HG03159 (cell line): ENCODE measurements around the gene SLC3A2.
"Not testable (repeated sequence)": the region's sequence is repeated elsewhere in the genome, so short reads cannot be mapped to it uniquely, and the experiment has no call there.

ENCODE experiments used
- ATAC-seq: cut with Tn5 transposase; IDR thresholded peaks from one replicate; pipeline ENCODE4 v1.9.1; 2021; ENCODE audit warnings: mild to moderate bottlenecking, moderate library complexity; ENCODE audit not compliant: unreplicated experiment

The SLC3A2 gene

DNA sequence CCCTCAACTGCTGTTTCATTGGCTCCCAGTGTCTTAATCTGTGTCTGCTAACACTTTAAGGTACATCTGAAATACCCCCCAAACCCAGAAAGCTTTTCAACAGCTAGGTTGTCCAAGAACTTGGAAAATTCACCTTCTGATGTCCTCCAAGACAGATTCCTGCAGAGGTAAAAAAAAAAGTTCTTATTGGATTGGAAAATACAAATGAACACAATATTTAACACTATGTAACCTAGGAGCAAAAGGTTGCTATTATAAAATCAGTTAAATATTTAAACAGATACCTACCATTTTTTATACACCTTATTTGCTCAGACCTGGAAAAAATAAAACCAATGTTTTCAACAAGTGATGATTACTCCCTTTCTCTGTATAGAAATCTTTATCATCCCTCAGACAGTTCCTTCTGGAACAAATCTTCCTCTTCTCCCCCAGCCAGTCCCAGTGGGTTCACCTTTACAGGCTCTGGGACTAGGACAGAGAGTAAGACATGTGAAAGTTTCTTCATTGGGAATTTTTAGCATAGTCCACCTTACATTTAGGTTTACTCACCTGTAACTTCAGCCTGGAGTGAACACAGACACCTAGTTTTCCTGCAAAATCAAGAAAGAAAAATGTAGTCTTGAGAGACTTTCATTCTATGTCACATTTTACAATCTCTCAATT, 28.0 kb upstream of the SLC3A2 start:
- ATAC-seq: no peak

DNA sequence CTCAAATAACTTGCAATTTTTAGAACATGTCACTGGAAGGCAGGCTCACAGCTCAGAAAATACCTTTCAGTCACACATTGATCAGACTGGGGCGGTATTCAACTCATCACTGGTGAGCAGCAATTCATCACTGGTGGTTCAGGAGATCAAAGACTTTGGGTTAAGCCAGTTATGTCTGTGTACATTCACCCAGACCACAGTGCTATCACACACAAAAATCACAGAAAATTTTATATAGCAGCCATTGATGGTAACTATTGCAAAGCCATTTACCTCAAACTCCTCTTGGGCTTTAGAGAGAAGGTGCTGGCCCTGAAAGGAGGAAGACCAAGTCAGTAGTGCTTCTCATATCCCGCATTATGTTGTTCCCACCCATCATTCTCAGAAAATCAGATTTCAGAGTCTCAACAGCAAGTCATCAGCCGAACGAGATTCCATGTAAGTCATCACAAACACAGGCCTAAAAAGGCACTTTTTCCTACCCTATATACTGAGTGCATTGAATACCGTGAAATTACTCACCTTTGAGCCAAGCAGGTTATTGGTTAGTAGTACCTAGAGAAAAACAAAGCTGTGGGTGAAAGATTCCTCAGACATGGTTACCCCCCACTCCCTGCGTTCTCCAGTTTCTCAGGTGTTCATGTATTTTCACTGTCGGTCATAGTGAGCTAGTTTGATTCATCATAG, 27.3 kb upstream of the SLC3A2 start:
- ATAC-seq: no peak

DNA sequence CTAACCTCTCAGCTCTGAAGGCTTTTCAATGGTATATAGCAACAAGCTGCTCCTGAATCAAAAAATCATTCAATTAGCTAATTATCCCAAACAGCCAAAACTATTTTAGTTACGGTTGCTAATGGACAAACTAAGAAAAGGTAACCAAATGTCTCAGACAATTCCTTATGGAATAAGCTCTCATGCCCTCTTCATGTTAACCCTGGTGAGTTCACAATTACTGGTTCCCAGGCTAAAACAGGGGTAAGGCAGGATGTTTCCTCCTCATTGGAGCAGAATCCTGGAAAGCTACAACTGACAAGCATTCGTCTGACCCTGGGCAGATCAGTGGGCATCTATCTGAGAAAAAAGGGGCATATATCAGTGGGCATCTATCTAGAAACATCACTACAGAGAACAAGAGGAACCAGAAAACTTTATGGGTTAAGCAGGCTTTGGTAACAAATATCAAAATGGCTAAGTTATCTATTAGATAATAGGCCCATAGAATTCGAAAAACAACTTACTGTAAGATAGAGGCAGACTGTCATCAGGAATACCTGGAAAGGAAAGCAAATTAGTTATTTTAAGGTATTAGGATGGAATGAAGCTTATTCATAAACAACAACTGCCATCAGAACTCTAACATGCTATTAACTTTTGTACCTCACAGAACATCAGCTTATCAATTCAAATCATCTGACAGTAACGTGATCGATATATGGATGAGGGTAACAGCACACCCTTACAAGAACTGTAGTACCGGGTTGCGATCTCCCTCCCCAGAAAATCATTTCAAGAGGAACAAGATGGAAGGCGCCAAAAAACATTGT, 26.5 kb upstream of the SLC3A2 start:
- no peak for ATAC-seq

DNA sequence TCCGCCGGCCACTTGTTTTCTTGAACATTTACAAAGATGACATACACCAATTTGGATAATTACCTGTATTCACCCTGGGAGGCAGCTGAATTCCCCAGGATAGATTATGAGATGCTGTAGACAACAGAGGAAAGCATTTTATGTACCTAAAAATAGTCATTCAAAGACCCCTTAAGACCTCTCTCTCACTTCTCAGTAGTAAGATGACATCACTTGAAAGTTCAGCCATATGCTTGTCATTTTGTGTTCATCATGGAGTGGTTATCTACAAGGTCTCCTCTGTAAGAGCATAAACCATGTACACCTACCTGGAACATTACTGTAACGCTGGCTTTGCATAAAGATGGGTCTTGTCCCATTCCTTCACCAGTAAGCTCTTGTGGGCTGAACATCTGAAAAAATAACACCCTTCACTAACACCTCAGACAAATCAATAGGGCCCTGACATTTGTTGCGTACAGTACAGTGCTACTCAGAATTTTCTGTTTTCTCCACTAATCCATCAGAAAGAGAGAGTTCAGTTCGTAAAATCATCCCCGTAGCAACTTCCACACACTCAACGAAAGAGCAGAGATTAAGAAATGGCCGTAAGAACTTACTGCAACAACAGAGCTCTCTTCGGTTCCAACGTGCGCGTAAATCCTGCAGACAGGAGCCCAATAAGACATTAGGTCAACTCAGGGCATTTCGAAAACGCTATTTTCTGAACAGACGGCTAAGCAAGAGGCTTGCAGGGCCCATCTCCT, 25.7 kb upstream of the SLC3A2 start:
- ATAC-seq: no peak

DNA sequence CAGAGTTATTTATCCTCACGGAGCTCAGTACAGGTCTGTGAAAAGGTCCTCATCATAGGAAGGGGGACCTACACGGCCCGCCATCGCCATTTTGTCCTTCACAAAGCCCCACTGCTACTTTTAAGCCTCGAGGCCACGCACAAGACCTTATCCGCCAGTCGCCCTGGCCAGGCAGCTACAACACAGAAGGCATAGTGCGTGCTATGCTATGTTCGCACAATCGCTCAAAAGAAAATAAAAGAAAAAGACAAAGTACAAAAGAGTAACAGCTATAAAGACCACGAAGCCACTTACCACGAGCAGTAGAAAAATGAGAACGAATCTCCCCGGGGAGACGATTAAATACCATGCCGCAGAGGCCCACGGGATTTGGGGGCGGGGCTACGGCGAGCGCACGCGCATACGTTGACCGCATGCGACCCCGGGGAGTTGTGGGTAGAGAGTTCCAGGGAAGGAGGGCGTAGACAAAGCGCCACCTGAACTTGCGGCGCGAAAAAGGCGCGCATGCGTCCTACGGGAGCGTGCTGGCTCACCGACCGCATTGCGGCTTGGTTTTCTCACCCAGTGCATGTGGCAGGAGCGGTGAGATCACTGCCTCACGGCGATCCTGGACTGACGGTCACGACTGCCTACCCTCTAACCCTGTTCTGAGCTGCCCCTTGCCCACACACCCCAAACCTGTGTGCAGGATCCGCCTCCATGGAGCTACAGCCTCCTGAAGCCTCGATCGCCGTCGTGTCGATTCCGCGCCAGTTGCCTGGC, 24.9 kb upstream of the SLC3A2 start:
- peak; percentile 85 for ATAC-seq

DNA sequence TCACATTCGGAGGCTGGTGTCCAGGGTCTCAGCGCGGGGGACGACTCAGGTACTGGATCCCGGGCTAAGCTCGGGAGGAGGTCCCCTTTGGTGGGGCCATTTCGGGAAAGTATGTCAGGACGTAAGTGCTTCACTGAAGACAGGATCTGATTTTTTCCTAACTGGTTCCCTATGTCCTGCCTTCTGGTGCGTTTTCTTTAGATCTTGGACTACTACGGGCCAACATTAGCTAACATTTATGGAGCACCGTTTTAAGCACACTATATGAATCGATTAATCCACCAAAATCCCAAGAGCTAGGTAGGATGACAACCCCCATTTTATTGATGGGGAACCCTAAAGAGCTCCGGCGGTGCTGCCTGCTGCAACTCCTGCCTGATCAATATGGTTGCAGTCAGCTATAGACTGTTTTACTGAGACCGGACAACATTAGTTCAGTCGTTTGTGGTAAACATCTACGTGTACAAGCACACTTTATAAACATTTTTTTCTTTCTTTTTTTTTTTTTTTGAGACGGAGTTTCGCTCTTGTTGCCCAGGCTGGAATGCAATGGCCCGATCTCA, 24.3 kb upstream of the SLC3A2 start:
- peak; percentile 1 for ATAC-seq

DNA sequence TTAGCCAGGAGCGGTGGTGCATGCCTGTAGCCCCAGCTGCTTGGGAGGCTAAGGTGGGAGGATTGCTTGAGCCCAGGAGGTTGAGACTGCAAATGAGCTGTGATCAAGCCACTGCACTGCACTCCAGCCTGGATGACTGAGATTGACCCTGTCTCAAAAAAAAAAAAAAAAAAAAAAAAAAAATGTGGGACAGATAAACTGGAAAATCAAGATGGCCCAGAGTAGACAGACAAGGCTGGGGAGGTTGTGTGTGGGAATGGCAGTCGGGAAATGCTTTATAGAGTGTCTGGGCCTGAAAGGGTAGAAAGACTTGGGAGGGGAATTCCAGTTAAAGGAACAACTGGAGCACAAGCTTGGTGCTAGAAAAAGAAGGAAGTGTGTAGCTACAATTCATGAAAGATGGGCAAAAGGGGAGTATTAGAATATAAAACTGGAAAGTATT, 23.1 kb upstream of the SLC3A2 start:
- ATAC-seq: no peak

DNA sequence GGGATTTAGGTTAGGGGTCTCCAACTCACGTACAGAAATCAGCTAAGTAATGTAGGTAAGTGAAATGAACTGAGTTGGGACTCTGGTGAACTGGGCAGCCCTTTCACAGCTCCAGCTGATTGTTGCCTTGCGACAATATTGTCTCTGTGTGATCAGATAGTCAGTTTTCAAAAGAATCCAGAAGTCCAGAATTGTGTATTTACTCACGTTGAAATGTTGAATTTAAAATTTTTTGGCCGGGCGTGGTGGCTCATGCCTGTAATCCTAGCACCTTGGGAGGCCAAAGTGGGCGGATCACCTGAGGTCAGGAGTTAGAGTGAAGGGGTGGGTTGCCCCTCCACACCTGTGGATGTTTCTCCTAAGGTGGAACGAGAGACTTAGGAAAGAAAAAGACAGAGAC, 22.5 kb upstream of the SLC3A2 start:
- no peak for ATAC-seq

DNA sequence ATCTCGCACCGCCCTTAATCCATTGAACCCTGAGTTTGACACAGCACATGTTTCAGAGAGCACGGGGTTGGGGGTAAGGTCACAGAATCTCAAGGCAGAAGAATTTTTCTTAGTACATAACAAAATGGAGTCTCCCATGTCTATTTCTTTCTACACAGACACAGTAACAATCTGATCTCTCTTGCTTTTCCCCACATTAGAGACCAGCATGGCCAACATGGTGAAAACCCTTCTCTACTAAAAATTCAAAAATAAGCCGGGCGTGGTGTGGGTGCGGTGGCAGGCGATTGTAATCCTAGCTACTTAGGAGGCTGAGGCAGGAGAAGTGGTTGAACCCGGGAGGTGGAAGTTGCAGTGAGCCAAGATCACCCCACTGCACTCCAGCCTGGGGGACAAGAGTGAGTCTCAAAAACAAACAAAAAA, 21.4 kb upstream of the SLC3A2 start:
- ATAC-seq: not testable (repeated sequence)

DNA sequence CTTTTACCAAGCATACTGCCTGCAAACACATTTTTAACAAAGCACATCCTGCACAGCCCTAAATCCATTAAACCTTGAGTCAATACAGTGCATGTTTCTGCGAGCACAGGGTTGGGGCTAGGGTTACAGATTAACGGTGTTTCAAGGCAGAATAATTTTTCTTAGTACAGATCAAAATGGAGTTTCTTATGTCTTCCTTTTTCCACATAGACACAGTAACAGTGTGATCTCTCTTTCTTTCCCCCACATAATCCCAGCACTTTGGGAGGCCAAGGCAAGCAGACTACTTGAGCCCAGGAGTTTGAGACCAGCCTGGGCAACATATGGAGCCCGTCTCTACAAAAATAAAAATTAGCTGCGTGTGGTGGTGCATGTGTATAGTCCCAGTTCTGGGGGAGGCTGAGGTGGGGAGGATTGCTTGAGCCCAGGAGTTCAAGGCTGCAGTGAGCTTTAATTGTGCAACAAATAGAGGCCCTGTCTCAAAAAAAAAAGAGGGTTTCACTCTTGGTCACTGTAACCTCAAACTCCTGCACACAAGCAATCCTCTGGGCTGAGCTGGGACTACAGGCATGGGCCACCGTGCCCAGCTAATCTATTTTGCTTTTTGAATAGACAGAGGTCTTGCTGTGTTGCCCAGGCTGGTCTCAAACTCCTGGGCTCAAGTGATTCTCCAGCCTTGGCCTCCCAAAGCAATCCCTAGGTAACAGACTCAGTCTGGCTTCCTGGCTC, 19.7 kb upstream of the SLC3A2 start:
- no peak for ATAC-seq

DNA sequence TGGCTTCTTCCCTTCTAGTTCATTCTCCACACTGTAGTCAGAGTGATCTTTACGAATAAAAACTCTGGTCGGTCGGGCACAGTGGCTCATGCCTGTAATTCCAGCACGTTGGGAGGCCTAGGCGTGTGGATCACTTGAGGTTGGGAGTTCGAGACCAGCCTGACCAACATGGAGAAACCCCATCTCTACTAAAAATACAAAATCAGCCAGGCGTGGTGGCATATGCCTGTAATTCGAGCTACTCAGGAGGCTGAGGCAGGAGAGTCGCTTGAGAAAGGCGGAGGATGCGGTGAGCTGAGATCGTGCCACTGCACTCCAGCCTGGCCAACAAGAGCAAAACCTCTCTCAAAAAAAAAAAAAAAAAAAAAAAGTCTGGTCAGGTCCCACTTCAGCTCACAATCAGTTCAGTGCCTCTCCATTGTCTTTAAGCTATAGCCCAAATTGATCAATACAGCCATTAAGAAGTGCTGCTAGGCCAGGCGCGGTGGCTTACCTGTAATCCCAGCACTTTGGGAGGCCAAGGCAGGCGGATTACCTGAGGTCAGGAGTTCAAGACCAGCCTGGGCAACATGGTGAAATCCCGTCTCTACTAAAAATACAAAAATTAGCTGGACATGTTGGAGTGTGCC, 19.0 kb upstream of the SLC3A2 start:
- not testable (repeated sequence) for ATAC-seq

DNA sequence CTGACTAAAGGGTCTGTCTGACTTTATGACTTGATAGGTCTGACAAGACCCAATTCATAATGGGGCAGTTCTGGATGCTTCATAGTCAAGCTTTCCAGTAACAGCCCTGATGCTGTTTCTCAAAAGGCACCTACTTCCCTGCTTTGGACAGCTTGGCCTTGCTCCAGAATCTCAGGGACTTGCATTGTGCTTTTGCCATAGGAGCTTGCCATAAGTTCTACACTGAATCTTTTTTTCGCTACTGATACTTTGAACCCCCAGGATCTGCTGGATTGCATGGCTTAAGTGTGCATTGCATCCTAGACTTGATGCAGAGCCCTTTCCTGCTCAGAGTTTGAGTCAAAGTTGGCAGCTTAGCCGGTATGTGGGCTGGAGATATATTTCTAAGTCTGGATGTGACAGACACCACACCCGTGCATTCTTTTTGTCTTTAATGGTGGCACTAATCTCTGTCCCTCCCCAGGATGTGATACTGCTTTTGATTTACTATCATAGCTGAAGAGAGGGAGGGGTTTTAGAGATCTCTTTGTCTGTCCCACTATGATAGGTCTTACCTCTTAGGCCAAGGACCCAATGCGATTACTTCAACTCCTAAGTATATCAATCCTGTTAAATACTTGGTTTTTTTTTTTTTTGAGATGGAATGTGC, 16.9 kb upstream of the SLC3A2 start:
- ATAC-seq: no peak

DNA sequence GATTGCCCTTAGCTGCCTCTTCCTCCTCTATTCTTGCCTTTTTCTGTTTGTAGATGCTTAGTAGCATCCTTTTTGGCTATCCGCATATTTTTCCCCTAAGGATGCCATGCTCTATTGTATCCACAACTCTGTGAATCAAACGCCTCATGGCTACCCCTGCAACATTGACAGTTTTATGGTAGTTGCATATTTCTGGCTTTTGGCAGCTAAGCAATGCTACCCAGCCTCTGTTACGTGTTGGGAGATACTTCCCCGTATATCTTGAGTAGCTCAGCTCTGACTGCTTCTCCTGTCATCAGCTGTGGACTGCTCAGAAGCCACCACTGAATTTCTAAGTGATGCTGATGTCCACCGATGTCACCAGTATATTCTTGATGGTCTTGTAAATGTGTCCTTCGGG, 15.1 kb upstream of the SLC3A2 start:
- no peak for ATAC-seq

DNA sequence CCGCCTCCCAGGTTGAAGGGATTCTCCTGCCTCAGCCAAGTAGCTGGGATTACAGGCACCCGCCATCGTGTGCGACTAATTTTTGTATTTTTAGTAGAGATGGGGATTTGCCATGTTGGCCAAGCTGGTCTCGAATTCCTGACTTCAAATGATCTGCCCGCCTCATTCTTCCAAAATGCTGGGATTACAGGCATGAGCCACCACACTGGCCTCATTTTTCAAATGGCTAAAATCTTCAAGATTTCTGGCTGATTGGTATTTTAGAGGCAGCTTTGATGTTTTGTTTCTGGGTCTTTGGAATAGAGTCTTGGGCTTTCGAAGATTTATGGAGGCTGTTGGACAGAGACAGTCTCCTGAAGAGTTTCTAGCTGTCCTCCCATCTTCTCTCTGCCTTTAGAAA, 5.8 kb upstream of the SLC3A2 start:
- ATAC-seq: no peak

DNA sequence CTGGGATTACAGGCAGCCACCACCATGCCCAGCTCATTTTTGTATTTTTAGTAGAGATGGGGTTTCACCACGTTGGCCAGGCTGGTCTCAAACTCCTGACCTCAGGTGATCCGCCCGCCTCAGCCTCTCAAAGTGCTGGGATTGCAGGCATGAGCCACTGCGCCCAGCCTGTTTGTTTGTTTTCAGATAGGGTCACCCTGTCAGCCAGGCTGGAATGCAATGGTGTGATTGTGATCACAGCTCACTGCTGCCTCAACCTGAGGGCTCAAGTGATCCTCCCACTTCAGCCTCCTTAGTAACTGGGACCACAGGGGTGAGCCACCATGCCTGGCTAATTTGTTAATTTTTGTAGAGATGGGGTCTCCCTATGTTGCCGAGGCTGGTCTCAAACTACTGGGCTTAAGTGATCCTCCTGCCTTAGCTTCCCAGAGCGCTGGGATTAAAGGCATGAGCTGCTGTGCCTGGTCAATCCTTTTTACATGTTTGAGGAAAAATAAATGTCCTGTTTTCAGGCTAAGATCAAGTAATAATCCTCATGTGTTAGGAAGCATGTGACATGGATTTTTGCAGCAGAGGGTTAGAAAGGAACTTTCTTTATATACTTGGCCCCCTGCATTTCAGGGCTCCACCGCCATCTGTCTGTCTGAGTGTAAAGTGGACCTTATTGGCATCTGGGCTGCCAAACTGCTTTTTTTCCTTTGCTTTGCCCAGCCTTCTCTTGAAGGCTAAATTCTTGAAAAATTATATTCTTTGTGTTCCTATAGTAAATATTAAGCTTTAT, 4.8 kb upstream of the SLC3A2 start:
- ATAC-seq: no peak

DNA sequence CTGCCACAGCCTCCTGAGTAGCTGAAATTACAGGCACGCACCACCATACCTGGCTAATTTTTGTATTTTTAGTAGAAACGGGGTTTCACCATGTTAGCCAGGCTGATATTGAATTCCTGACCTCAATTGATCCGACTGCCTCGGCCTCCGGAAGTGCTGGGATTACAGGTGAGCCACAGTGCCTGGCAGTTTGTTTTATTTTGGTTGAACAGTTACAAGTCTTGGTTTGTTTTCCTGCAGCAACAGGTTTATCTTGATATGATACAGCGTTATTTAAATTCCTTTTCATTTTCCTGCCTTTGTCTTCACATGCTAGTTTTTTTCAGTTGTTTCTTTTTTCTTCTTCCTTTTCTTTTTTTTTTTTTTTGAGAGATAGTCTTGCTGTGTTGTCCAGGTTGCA, 4.0 kb upstream of the SLC3A2 start:
- no peak for ATAC-seq

DNA sequence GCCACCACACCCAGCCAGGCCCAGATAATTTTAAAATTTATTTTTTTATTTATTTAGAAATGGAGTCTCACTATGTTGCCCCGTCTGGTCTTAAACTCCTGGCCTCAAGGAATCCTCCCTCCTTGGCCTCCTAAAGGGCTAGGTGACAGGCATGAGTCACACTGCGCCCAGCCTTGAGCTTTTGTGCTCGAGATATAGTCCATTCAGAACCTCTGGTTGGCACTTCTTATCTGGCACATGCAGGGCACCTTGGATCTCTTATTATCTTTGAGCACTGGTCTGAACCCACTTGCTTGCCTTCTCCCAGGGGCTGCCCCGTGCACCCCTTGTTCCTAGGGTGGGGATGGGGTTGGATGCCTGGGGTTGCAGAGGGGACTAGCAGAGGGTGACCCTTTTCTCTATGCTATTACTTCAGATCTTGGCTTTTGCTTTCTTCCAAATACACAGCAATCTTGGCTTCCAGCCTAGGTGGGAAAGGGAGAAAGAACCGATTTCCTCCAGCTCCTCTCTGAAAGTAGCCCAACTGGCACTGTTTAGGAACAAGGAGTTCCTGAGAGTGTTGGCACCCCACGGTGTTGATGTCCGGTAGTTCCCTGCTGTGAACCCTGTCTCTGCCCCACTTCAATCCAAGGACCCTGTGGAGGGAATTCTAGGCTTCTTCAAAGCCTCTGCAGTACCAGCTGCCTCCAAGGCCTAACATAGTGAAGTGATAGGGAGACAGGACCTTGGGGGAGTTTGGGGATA, 1.3 kb upstream of the SLC3A2 start:
- no peak for ATAC-seq
